DMS 273 treated with DMSO at 0.1 percent for 48 hours (cell line): ENCODE results near the gene ZNF595.
"Not testable (repeated sequence)": the region's sequence is repeated elsewhere in the genome, so short reads cannot be mapped to it uniquely, and the experiment has no call there.

Experiments used
- DNase-seq: peaks from one replicate; lab custom pipeline; 2025; lab: John Stamatoyannopoulos, UW

Gene ZNF595

GRCh38 chr4:52804-53479, at the start of gene ZNF595:
ZNF595 (plus strand) TSS chr4:53321; CDS start chr4:53489, 168 bp downstream.
- DNase-seq: not testable (repeated sequence)

DNA sequence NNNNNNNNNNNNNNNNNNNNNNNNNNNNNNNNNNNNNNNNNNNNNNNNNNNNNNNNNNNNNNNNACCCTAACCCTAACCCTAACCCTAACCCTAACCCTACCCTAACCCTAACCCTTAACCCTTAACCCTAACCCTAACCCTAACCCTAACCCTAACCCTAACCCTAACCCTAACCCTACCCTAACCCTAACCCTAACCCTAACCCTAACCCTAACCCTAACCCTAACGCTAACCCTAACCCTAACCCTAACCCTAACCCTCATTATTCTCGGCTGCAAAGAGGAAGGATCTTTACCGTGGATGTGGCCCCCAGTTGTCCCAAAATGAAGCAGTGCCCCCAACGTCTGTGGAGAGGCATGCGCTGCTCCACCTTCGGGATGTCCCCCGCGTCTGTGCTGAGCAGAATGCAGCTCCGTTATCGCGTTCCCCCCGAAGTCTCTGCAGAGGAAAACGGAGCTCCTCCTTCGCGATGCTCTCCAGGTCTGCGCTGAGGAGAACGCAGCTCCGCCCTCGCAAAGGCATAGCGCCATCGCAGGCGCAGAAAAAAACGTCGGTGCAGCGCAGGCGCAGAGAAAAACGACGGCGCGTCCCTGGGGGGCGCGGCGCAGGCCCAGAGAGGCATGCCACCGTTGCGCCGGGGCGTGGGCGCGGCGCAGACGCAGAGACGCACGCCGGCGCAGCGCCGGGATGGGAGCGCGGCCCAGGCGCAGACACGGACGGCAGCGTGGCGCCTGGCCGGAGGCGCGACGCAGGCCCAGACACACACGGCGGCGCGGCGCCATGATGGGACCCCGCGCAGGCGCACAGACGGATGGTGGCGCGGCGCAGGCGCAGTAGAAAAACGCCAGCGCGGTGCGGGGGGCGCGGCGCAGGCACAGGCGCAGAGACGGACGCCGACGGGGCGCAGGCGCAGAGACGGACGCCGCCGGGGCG, 42.9 kb upstream of the ZNF595 start:
- not testable (repeated sequence) for DNase-seq

- DNase-seq: not testable (repeated sequence)
These were observed 41.9 kb upstream of the ZNF595 start for GRCh38 chr4:11095-11815.

DNA sequence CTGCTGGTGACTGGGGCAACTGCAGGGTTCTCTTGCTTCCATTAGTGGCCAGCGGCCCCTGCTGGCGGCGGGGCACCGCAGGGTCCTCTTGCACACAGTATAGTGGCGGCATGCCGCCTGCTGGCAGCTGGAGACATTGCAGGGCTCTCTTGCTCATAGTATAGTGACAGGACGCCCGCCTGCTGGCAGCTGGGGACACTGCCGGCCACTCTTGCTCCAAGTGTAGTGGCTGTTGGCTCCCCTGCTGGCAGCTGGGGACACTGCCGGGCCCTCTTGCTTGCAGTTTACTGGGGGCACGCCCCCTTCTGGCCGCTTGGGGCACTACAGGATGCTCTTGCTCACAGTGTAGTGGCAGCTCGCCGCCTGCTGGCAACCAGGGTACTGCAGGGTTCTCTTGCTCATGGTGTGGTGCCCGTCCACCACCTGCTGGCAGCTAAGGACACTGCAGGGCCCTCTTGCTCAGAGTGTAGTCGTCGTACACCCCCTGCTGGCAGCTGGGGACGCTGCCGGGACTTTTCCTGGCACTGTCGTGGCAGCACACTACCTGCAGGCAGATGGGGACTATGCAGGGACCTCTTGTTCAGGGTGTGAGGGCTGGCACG, 41.2 kb upstream of the ZNF595 start:
- not testable (repeated sequence) for DNase-seq

DNA sequence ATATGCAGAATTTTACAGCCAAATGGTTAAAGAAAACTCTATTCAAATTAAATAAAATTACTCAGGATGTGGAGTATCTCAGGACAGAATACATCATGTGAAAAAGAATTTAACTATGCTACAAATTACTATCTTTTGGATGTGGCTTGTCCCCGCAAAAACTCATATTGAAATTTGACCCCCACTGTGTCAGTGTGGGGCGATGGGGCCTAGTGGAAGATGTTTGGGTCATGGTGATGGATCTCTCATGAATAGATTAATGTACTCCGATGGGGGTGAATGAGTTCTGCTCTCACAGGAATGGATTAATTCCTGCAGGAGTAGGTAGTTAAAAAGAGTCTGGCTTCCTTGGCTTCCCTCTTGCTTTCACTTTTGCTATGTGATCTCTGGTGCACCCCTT, 35.0 kb upstream of the ZNF595 start:
- DNase-seq: not testable (repeated sequence)

DNA sequence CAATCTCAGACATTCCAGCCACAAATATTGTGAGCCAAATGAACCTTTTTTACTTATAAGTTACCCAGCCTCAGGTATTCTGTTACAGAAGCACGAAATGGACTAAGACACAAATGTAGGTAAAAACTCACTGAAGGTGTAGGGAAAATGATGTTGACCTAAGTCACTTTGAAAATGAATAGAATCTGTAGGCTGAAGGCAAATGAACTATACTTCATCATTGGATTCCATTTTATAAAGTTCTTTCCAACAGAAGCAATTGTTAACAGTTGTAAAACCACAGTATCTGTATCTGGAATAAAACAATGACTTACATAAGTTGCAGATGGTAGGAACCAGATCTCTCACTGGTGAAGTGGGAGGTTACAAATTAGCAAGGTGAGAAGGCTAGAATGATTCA, 34.5 kb upstream of the ZNF595 start:
- DNase-seq: not testable (repeated sequence)

DNA sequence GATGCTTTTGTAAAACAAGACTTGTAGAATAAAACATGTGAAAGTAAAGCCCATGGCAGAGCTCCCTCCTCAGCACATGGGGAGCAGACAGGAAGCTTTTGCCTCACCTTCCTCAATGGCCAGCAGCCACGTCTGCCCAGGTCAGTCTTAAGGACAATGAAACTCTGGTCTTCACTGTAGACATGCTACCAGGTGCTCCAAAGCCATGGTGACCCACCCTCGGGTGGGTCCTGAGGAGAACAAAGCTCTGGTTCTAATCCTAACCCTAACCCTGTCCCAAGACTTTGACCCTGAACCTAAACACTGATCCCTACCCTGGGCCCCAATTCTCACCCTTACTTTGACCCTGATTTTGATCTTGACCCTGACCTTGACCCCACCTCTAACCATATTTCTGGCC, 30.2 kb upstream of the ZNF595 start:
- DNase-seq: not testable (repeated sequence)

DNA sequence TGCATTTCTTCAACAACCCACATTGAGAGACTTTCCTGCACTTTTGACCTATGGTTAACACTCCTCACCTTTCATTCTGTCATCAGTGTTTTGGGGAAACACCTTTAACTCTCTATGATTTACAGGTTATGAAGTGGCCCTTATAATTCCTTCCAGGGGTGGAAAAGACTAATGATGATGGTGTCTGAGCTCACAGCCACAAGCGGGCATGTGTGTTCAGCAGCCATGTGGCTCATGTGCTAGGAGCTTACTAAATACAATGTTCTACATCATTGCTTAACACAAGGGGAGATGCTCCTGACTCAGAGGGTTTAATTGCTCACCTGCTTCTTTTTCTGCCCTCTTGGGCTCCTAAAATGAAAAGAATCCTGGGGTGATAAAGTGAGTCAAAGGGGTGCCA, 28.8 kb upstream of the ZNF595 start:
- not testable (repeated sequence) for DNase-seq

GRCh38 chr4:27501-27900, 25.6 kb upstream of the ZNF595 start:
- DNase-seq: not testable (repeated sequence)

- not testable (repeated sequence) for DNase-seq
These were observed 24.2 kb upstream of the ZNF595 start for GRCh38 chr4:28767-29542.

DNA sequence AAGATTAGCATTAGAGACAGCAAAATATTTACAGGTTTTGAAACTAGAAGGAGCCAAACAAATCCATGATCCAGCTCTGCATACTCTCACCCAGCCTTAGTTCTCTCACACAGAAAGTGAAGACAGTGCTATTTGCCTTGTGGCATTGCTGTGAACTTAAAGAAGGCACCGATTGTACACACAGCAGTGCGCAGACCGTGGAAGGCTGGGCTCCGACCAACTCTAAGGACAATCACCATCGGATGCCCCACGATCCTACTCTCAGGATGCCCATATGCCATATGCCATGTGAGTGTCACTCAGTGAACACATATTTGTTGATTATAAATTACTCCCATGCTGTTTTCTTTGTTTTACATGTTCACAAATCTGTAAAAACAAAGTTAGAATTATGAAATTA, 19.8 kb upstream of the ZNF595 start:
- DNase-seq: not testable (repeated sequence)

DNA sequence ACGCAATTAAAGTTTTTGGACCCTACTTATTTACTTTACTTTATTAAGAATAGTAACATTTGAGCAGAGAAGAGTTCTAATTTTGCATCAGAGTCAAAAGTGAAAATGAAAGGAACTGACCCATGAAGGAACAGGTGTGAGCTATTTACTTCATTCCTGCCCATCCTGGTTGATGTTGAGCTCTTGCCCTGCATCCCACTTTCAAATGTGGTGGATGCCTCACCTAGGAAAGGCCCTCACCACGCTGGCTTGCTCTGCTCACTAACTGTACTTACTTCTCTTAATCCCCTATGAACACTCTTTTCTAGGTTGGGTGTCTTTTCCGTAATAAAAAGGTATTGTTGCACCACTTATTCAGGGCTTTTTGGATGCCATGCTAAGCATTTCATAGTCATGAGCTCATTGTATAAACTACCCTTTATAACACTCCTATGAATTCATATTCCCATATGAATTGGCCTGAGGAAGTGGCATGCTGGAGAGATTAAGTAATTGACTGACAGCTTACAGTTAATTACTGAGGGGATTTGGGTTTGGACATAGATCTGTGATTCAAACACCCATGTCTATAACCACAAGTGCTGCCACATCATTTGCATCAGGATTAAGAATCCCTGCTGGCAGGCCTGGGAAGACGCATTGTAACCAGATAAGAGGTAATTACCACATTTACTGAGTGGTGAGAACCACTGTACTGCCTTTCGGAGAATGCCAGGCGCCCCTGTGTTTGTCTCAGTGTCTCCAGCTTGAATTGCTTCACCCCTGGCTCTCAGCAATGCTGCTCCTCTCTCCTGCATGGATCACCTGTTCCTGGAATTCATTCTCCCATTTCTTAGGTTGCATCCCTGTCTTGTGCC, 16.3 kb upstream of the ZNF595 start:
- not testable (repeated sequence) for DNase-seq

- not testable (repeated sequence) for DNase-seq
These were observed 14.9 kb upstream of the ZNF595 start for GRCh38 chr4:38202-38601.

- not testable (repeated sequence) for DNase-seq
These were observed 9.7 kb upstream of the ZNF595 start for GRCh38 chr4:43375-43774.

GRCh38 chr4:51253-51652, 1.9 kb upstream of the ZNF595 start:
- not testable (repeated sequence) for DNase-seq

- not testable (repeated sequence) for DNase-seq
These were observed 1.4 kb upstream of the ZNF595 start for GRCh38 chr4:51655-52277.

GRCh38 chr4:53521-53920, 400 bp downstream of the ZNF595 start:
- not testable (repeated sequence) for DNase-seq

GRCh38 chr4:64733-65132, 11.6 kb downstream of the ZNF595 start:
- DNase-seq: not testable (repeated sequence)

GRCh38 chr4:71830-72229, 18.7 kb downstream of the ZNF595 start:
- DNase-seq: no peak

- DNase-seq: no peak
These were observed 32.8 kb downstream of the ZNF595 start for GRCh38 chr4:85951-86350.
